ENCODE data around the gene KRT33B.
A peak's percentile ranks its signal among the peaks of the same experiment; 100 is the strongest.

Gene KRT33B

GRCh38 chr17:41325611-41326010 is 44.0 kb downstream of the KRT33B start:
- CTCF ChIA-PET = no interaction called here
- POLR2A ChIA-PET = no interaction called here
- 85% methylated on average over 5 of the region's 6 CpGs for WGBS (ENCODE audit: insufficient coverage)
- Histone ChIP-seq H3K4me3 (ENCODE audit: control insufficient read depth in 1 of 7, extremely low read depth in 1 of 7, insufficient read depth in 4 of 7, low read depth in 2 of 7, low read length in 6 of 7) (no peak overlapping the region), H3K9me3 (ENCODE audit: control extremely low read depth in 1 of 5, control insufficient read depth in 4 of 5, insufficient read depth in 2 of 5, low read depth in 1 of 5, low read length in 4 of 5) (no peaks in the 10 kb centered on the region), H3K4me1 (ENCODE audit: control extremely low read depth in 1 of 4, control insufficient read depth in 4 of 4, insufficient read depth in 4 of 4, low read length in 3 of 4) (peaks cover 0 to 7% (median 0%) of the 10 kb centered on the region in 4 experiments), H3K27ac (ENCODE audit: insufficient read depth in 1 of 2, low read depth in 1 of 2, low read length in 2 of 2, poor library complexity in 1 of 2, severe bottlenecking in 2 of 2) (no peak overlapping the region), H3K27me3 (replicated peaks in 2 of 5; ENCODE audit: control insufficient read depth in 4 of 5, insufficient read depth in 5 of 5, low read length in 4 of 5) (no peaks in the 10 kb centered on the region), H3K36me3 (ENCODE audit: control insufficient read depth in 4 of 4, insufficient read depth in 4 of 4, low read length in 3 of 4) (no peaks in the 10 kb centered on the region)
- DNase-seq = no peak

GRCh38 chr17:41325126-41325525 is 44.5 kb downstream of the KRT33B start:
- Histone ChIP-seq H3K27ac (ENCODE audit: insufficient read depth in 1 of 2, low read depth in 1 of 2, low read length in 2 of 2, poor library complexity in 1 of 2, severe bottlenecking in 2 of 2) (no peak overlapping the region), H3K9me3 (ENCODE audit: control extremely low read depth in 1 of 5, control insufficient read depth in 4 of 5, insufficient read depth in 2 of 5, low read depth in 1 of 5, low read length in 4 of 5) (peaks cover 0 to 3% (median 0%) of the 10 kb centered on the region in 5 experiments), H3K4me3 (ENCODE audit: control insufficient read depth in 1 of 7, extremely low read depth in 1 of 7, insufficient read depth in 4 of 7, low read depth in 2 of 7, low read length in 6 of 7) (no peak overlapping the region), H3K36me3 (ENCODE audit: control insufficient read depth in 4 of 4, insufficient read depth in 4 of 4, low read length in 3 of 4) (no peaks in the 10 kb centered on the region), H3K27me3 (replicated peaks in 2 of 5; ENCODE audit: control insufficient read depth in 4 of 5, insufficient read depth in 5 of 5, low read length in 4 of 5) (no peaks in the 10 kb centered on the region), H3K4me1 (ENCODE audit: control extremely low read depth in 1 of 4, control insufficient read depth in 4 of 4, insufficient read depth in 4 of 4, low read length in 3 of 4) (peaks cover 0 to 7% (median 0%) of the 10 kb centered on the region in 4 experiments)
- ChIA-PET POLR2A (no interaction called here), CTCF (no interaction called here)
- no peak for DNase-seq
- WGBS (ENCODE audit: insufficient coverage) = 89% methylated on average over 10 of the region's 10 CpGs

- H3K36me3 ChIP-seq (ENCODE audit: control insufficient read depth in 4 of 4, insufficient read depth in 4 of 4, low read length in 3 of 4) = no peaks in the 10 kb centered on the region
- peaks cover 0 to 9% (median 0%) of the 10 kb centered on the region in 5 experiments for H3K9me3 ChIP-seq (ENCODE audit: control extremely low read depth in 1 of 5, control insufficient read depth in 4 of 5, insufficient read depth in 2 of 5, low read depth in 1 of 5, low read length in 4 of 5)
- H3K27ac ChIP-seq (ENCODE audit: insufficient read depth in 1 of 2, low read depth in 1 of 2, low read length in 2 of 2, poor library complexity in 1 of 2, severe bottlenecking in 2 of 2) = no peak overlapping the region
- H3K27me3 ChIP-seq (replicated peaks in 2 of 5; ENCODE audit: control insufficient read depth in 4 of 5, insufficient read depth in 5 of 5, low read length in 4 of 5) = no peaks in the 10 kb centered on the region
- ChIA-PET CTCF (interaction anchor here (1.7 to 2.4 kb wide), 3 partner anchors 344 to 414 kb away, joined by 3 to 11 read pairs (median 4); no protein-coding TSS in a partner anchor), POLR2A (no interaction called here)
- 83% methylated on average over 16 of the region's 16 CpGs for WGBS (ENCODE audit: insufficient coverage)
- no peak overlapping the region for H3K4me3 ChIP-seq (ENCODE audit: control insufficient read depth in 1 of 7, extremely low read depth in 1 of 7, insufficient read depth in 4 of 7, low read depth in 2 of 7, low read length in 6 of 7)
- no peak for DNase-seq
- H3K4me1 ChIP-seq (ENCODE audit: control extremely low read depth in 1 of 4, control insufficient read depth in 4 of 4, insufficient read depth in 4 of 4, low read length in 3 of 4) = peaks cover 0 to 7% (median 0%) of the 10 kb centered on the region in 4 experiments
Observed at GRCh38 chr17:41324180-41325075, 45.2 kb downstream of the KRT33B start.

GRCh38 chr17:41322903-41323895 is 46.4 kb downstream of the KRT33B start:
- POLR2A ChIA-PET = no interaction called here
- H3K9me3 ChIP-seq (ENCODE audit: control extremely low read depth in 1 of 5, control insufficient read depth in 4 of 5, insufficient read depth in 2 of 5, low read depth in 1 of 5, low read length in 4 of 5) = peaks cover 0 to 9% (median 0%) of the 10 kb centered on the region in 5 experiments
- H3K4me1 ChIP-seq (ENCODE audit: control extremely low read depth in 1 of 4, control insufficient read depth in 4 of 4, insufficient read depth in 4 of 4, low read length in 3 of 4) = peaks cover 0 to 7% (median 0%) of the 10 kb centered on the region in 4 experiments
- no peak for DNase-seq
- H3K27me3 ChIP-seq (replicated peaks in 2 of 5; ENCODE audit: control insufficient read depth in 4 of 5, insufficient read depth in 5 of 5, low read length in 4 of 5) = no peaks in the 10 kb centered on the region
- CTCF ChIA-PET = interaction anchor here (0.6 to 2.8 kb wide), 19 partner anchors 9 to 467 kb away, joined by 3 to 22 read pairs (median 4); partner anchors contain the start of genes KRTAP16-1 and KRTAP29-1
- no peak overlapping the region for H3K27ac ChIP-seq (ENCODE audit: insufficient read depth in 1 of 2, low read depth in 1 of 2, low read length in 2 of 2, poor library complexity in 1 of 2, severe bottlenecking in 2 of 2)
- WGBS (ENCODE audit: insufficient coverage) = 97% methylated on average over 9 of the region's 11 CpGs
- no peak overlapping the region for H3K4me3 ChIP-seq (ENCODE audit: control insufficient read depth in 1 of 7, extremely low read depth in 1 of 7, insufficient read depth in 4 of 7, low read depth in 2 of 7, low read length in 6 of 7)
- H3K36me3 ChIP-seq (ENCODE audit: control insufficient read depth in 4 of 4, insufficient read depth in 4 of 4, low read length in 3 of 4) = no peaks in the 10 kb centered on the region

- WGBS (ENCODE audit: insufficient coverage) = 60% methylated on average over 1 of the region's 5 CpGs
- no peaks in the 10 kb centered on the region for H3K36me3 ChIP-seq (ENCODE audit: control insufficient read depth in 4 of 4, insufficient read depth in 4 of 4, low read length in 3 of 4)
- peaks cover 0 to 9% (median 0%) of the 10 kb centered on the region in 5 experiments for H3K9me3 ChIP-seq (ENCODE audit: control extremely low read depth in 1 of 5, control insufficient read depth in 4 of 5, insufficient read depth in 2 of 5, low read depth in 1 of 5, low read length in 4 of 5)
- H3K4me1 ChIP-seq (ENCODE audit: control extremely low read depth in 1 of 4, control insufficient read depth in 4 of 4, insufficient read depth in 4 of 4, low read length in 3 of 4) = peaks cover 0 to 7% (median 0%) of the 10 kb centered on the region in 4 experiments
- CTCF ChIA-PET = interaction anchor here (0.5 to 2.8 kb wide), 22 partner anchors 8 to 675 kb away, joined by 3 to 22 read pairs (median 4); partner anchors contain the start of genes KRTAP16-1, KRTAP29-1 and SMARCE1
- no peak overlapping the region for H3K4me3 ChIP-seq (ENCODE audit: control insufficient read depth in 1 of 7, extremely low read depth in 1 of 7, insufficient read depth in 4 of 7, low read depth in 2 of 7, low read length in 6 of 7)
- peak; percentile 40 to 74 (median 68) for DNase-seq
- POLR2A ChIA-PET = no interaction called here
- H3K27me3 ChIP-seq (replicated peaks in 2 of 5; ENCODE audit: control insufficient read depth in 4 of 5, insufficient read depth in 5 of 5, low read length in 4 of 5) = no peaks in the 10 kb centered on the region
- no peak overlapping the region for H3K27ac ChIP-seq (ENCODE audit: insufficient read depth in 1 of 2, low read depth in 1 of 2, low read length in 2 of 2, poor library complexity in 1 of 2, severe bottlenecking in 2 of 2)
Observed at GRCh38 chr17:41322094-41322902, 47.3 kb downstream of the KRT33B start.

- POLR2A ChIA-PET = no interaction called here
Observed at GRCh38 chr17:41318231-41318630, 51.4 kb downstream of the KRT33B start.

More at GRCh38 chr17:41318231-41318630, 51.4 kb downstream of the KRT33B start:
- H3K27ac ChIP-seq (ENCODE audit: insufficient read depth in 1 of 2, low read depth in 1 of 2, low read length in 2 of 2, poor library complexity in 1 of 2, severe bottlenecking in 2 of 2) = no peak overlapping the region
- peaks cover 0 to 9% (median 0%) of the 10 kb centered on the region in 5 experiments for H3K9me3 ChIP-seq (ENCODE audit: control extremely low read depth in 1 of 5, control insufficient read depth in 4 of 5, insufficient read depth in 2 of 5, low read depth in 1 of 5, low read length in 4 of 5)
- H3K4me3 ChIP-seq (ENCODE audit: control insufficient read depth in 1 of 7, extremely low read depth in 1 of 7, insufficient read depth in 4 of 7, low read depth in 2 of 7, low read length in 6 of 7) = no peak overlapping the region
- 86% methylated on average over 1 of the region's 2 CpGs for whole genome bisulfite sequencing (ENCODE audit: insufficient coverage)
- CTCF ChIA-PET = interaction anchor here (0.5 kb wide), 1 partner anchor 146 kb away, joined by 3 read pairs; no protein-coding TSS in a partner anchor
- H3K4me1 ChIP-seq (ENCODE audit: control extremely low read depth in 1 of 4, control insufficient read depth in 4 of 4, insufficient read depth in 4 of 4, low read length in 3 of 4) = no peaks in the 10 kb centered on the region
- H3K27me3 ChIP-seq (replicated peaks in 2 of 5; ENCODE audit: control insufficient read depth in 4 of 5, insufficient read depth in 5 of 5, low read length in 4 of 5) = no peaks in the 10 kb centered on the region
- no peaks in the 10 kb centered on the region for H3K36me3 ChIP-seq (ENCODE audit: control insufficient read depth in 4 of 4, insufficient read depth in 4 of 4, low read length in 3 of 4)
- no peak for DNase-seq
